Activated B cell treated with CpG ODN at 0.5 μM for 24 hours (primary cell): ENCODE measurements around the gene FBXL7. TPM values are rescaled to one million over a fixed set of nuclear protein-coding genes. Genes with fewer than 3 reads are reported as not detected.

Source experiments
- ATAC-seq: fragments of 200-7000 bp; cut with Tn5 transposase; one replicate; pipeline ENCODE4 v1.10.0; 2021; ENCODE audit warnings: low read depth, mild to moderate bottlenecking, moderate library complexity
- CTCF ChIA-PET: fragments of 350-600 bp; sonication (Branson Sonifier 250); formaldehyde crosslinking; loops from one replicate; lab custom pipeline; 2021; ENCODE audit warnings: antibody characterized with exemption; lab: Charles Lee
- POLR2A ChIA-PET: fragments of 350-600 bp; sonication (Branson Sonifier 250); formaldehyde crosslinking; loops from one replicate; lab custom pipeline; 2021; ENCODE audit warnings: antibody characterized with exemption; lab: Charles Lee
- DNase-seq: peaks from one replicate; pipeline ENCODE4 v3.0.0; 2022
- H3K27ac Mint-ChIP-seq: one replicate; pipeline ENCODE4 v1.8.0; 2020; ENCODE audit warnings: mixed read lengths
- H3K27me3 Mint-ChIP-seq: one replicate; pipeline ENCODE4 v1.8.0; 2021; ENCODE audit warnings: mixed read lengths
- H3K36me3 Mint-ChIP-seq: one replicate; pipeline ENCODE4 v1.8.0; 2021; ENCODE audit warnings: low read depth, mixed read lengths
- H3K4me1 Mint-ChIP-seq: one replicate; pipeline ENCODE4 v1.8.0; 2021; ENCODE audit warnings: mixed read lengths
- H3K4me3 Mint-ChIP-seq: one replicate; pipeline ENCODE4 v1.8.0; 2020; ENCODE audit warnings: mild to moderate bottlenecking, mixed read lengths
- H3K9me3 Mint-ChIP-seq: one replicate; pipeline ENCODE4 v1.8.0; 2020; ENCODE audit warnings: mixed read lengths
- intact Hi-C: fragments of 100-400 bp; cut with micrococcal nuclease; formaldehyde crosslinking; loops from one replicate; pipeline ENCODE4 v1.15.1; 2024
- total RNA-seq: library from RNA; stranded (reverse); gene quantifications from 2 replicates; pipeline ENCODE4 v1.2.3, GENCODE V29; 2022
- TF ChIP-seq, protein P1 (sequence below): fragments of 200-600 bp; IDR thresholded peaks from one replicate; pipeline ENCODE4 v1.8.0; 2022; ENCODE audit warnings: antibody characterized with exemption, mild to moderate bottlenecking

FBXL7 gene
- total RNA-seq, 1 donor from 2014 or later, result not detected

GRCh38 chr5:15571081-15571480 is 71.1 kb downstream of the FBXL7 start:
- no peak for ATAC-seq
- H3K27ac Mint-ChIP-seq, result no peak overlapping the region
- no peaks in the 10 kb centered on the region for H3K4me1 Mint-ChIP-seq
- TF ChIP-seq, protein P1, sequence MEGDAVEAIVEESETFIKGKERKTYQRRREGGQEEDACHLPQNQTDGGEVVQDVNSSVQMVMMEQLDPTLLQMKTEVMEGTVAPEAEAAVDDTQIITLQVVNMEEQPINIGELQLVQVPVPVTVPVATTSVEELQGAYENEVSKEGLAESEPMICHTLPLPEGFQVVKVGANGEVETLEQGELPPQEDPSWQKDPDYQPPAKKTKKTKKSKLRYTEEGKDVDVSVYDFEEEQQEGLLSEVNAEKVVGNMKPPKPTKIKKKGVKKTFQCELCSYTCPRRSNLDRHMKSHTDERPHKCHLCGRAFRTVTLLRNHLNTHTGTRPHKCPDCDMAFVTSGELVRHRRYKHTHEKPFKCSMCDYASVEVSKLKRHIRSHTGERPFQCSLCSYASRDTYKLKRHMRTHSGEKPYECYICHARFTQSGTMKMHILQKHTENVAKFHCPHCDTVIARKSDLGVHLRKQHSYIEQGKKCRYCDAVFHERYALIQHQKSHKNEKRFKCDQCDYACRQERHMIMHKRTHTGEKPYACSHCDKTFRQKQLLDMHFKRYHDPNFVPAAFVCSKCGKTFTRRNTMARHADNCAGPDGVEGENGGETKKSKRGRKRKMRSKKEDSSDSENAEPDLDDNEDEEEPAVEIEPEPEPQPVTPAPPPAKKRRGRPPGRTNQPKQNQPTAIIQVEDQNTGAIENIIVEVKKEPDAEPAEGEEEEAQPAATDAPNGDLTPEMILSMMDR, result no peak
- no peaks in the 10 kb centered on the region for H3K9me3 Mint-ChIP-seq
- CTCF ChIA-PET, result no interaction called here
- intact Hi-C loops, result no loop called here
- no peaks in the 10 kb centered on the region for H3K27me3 Mint-ChIP-seq
- DNase-seq, result no peak
- H3K36me3 Mint-ChIP-seq, result no peaks in the 10 kb centered on the region
- no peak overlapping the region for H3K4me3 Mint-ChIP-seq
- POLR2A ChIA-PET, result no interaction called here

GRCh38 chr5:15571618-15572017 is 71.6 kb downstream of the FBXL7 start:
- ATAC-seq, result no peak
- DNase-seq, result no peak
- TF ChIP-seq, protein P1, result no peak
- Mint-ChIP-seq H3K27ac (no peak overlapping the region), H3K4me1 (no peaks in the 10 kb centered on the region), H3K36me3 (no peaks in the 10 kb centered on the region), H3K9me3 (no peaks in the 10 kb centered on the region), H3K27me3 (no peaks in the 10 kb centered on the region), H3K4me3 (no peak overlapping the region)
- intact Hi-C loops, result no loop called here
- POLR2A ChIA-PET, result no interaction called here
- CTCF ChIA-PET, result no interaction called here

DNA sequence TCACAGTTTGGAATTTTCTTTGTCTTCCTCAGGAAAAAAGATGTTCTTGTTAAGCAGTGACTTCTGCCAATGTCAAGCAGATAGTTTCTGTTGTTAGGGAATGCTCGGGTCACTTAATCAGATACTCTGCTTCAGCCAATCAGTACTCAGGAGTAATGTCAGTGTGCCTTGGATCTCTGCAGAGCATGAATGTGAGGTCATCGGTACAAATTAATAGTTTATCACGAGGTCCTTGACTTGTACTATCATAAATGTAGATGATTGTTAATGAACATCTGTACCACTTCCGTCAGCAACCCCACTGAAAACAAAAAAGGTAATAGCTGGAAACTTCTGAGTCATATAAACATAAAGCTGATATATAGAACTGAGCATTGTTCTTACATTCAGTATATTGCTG is 73.6 kb downstream of the FBXL7 start:
- Mint-ChIP-seq H3K4me3 (no peak overlapping the region), H3K27ac (no peak overlapping the region), H3K9me3 (no peaks in the 10 kb centered on the region), H3K4me1 (no peaks in the 10 kb centered on the region), H3K27me3 (no peaks in the 10 kb centered on the region), H3K36me3 (no peaks in the 10 kb centered on the region)
- ChIA-PET CTCF (no interaction called here), POLR2A (no interaction called here)
- intact Hi-C loops, result no loop called here
- DNase-seq (no peak), ATAC-seq (no peak)
- TF ChIP-seq, protein P1, result no peak

DNA sequence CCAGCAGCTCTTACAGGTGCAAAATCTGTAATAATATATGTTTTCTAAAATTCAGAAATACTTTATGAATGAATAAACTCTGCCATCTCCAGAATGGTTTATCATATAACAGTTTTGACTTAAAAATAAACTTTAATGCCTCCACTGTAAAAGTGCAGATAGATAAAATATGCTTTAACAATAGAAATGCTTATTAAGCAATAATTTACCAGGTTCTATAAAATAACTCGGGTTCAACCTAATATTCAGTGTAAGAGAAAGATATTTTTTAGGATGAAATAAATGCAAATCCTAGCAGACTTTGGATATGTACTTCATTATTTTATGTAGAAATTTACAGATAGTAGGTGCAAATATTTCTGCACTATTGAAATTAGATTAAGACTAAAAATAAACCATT is 74.1 kb downstream of the FBXL7 start:
- CTCF ChIA-PET, result no interaction called here

GRCh38 chr5:15574806-15575325 is 74.9 kb downstream of the FBXL7 start:
- DNase-seq (no peak), ATAC-seq (no peak)
- Mint-ChIP-seq H3K4me1 (no peaks in the 10 kb centered on the region), H3K9me3 (no peaks in the 10 kb centered on the region), H3K27ac (no peak overlapping the region), H3K4me3 (no peak overlapping the region), H3K27me3 (no peaks in the 10 kb centered on the region), H3K36me3 (no peaks in the 10 kb centered on the region)
- ChIA-PET POLR2A (no interaction called here), CTCF (no interaction called here)
- TF ChIP-seq, protein P1, result no peak
- intact Hi-C loops, result no loop called here

More for the DNA sequence above, 74.1 kb downstream of the FBXL7 start:
- no peak for DNase-seq
- no peak for ATAC-seq
- Mint-ChIP-seq H3K9me3 (no peaks in the 10 kb centered on the region), H3K27me3 (no peaks in the 10 kb centered on the region), H3K27ac (no peak overlapping the region), H3K36me3 (no peaks in the 10 kb centered on the region), H3K4me1 (no peaks in the 10 kb centered on the region), H3K4me3 (no peak overlapping the region)
- POLR2A ChIA-PET, result no interaction called here
- TF ChIP-seq, protein P1, result no peak
- intact Hi-C loops, result no loop called here
